HG03175 (cell line): ENCODE data around the gene CATSPERE.

Experiments used
- ATAC-seq: cut with Tn5 transposase; IDR thresholded peaks from one replicate; pipeline ENCODE4 v1.9.1; 2021; ENCODE audit warnings: mild to moderate bottlenecking, moderate library complexity; ENCODE audit not compliant: unreplicated experiment

The CATSPERE gene

DNA sequence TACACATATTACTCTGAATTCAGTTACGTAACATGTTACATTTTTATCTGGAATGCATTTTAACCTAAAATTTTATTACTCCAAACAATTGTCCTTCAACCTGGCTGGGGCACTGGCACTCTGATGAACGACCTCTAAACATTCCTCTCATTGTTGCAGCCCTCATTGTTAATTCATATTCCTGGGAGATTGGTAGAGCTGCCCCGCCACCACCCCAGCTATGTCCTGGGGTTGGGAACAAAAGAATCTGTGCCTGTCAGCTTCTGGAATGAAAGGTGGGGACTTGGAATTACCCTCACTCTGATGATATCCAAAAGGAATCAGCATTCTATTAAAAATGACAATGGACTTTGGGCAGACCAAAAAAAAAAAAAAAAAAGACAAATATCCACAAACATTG, 153.8 kb downstream of the CATSPERE start:
- ATAC-seq = no peak

DNA sequence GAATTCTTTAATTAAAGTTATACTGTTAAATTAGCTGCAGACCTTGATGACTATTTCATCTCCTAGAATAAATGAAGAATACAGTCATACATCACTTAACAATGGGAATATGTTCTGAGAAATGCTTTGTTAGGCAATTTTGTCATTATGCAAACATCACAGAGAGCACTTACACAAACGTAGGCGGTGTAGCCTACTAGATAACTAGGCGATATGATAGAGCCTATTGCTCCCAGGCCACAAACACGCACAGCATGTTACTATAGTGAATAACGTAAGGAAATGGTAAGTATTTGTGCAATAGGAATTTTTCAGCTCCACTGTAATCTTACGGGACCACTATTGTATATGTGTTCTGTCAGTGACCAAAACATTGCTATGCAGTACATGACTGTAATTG, 154.2 kb downstream of the CATSPERE start:
- ATAC-seq = no peak

DNA sequence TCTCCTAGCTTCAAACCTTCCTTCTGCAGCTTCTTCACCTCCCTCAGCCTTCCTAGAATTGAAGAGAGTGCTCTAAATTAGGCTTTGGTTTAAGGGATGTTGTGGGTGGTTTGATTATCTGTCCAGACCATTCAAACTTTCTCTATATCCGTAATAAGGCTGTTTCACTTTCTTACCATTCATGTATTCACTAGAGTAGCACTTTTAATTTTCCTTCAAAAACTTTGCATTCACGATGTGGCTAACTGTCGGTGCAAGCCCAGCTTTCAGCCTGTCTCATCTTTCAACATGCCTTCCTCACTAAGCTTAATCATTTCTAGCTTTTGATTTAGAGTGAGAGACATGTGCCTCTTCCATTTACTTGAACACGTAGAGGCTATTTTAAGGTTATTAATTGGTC, 165.6 kb downstream of the CATSPERE start:
- ATAC-seq = no peak

DNA sequence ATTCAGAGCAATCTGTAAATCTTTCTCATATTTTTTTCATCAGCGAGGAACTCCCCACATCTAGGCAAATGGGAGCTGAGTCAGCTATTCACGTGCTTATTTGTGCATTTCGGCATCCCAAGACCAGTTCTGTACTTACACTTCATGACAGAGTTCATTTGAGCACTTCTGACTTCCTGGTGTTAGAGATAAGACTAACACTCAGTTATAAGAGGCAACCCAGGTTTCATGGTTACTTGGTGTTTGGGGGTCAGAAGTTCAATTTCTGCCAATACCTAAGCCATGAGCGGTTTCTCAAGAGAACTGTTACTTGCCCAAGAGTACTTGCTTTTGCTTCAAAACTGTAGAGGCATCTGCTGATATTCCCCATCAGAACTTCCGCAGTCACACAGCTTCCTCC, 167.7 kb downstream of the CATSPERE start:
- ATAC-seq = no peak

DNA sequence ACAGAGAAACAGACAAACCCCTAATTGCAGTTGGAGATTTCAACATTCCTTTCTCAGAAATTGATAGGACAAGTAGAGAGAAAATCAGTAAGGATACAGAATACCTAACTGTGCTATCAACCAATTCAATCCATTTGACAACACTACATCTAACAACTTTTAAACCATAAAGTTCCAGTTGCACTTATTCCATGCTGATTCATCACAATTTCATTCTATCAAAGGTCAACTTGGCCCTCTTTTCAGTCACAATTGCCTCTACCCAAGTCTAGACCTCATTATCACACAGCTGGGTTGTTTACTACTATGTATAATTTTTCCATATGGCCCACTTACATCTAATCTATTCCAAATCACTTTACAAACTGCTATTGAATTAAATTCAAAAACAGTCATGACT, 172.1 kb downstream of the CATSPERE start:
- ATAC-seq = no peak

DNA sequence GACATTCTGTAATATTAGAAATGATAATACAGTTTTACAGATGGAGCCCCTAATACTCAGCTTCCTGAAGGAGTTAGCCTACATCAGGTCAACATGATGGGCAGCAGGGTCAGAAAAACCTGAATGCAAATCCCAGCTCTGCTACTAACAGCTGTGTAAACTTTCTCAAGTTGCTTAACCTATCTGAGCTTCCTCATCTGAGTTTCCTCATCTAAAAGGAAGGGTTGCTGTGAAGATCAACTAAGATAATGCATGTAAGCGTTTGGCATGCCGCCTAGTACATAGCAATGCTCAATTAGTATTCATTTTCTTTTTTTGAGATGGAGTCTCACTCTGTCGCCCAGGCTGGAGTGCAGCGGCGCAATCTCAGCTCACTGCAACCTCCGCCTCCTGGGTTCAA, 173.5 kb downstream of the CATSPERE start:
- no peak for ATAC-seq

DNA sequence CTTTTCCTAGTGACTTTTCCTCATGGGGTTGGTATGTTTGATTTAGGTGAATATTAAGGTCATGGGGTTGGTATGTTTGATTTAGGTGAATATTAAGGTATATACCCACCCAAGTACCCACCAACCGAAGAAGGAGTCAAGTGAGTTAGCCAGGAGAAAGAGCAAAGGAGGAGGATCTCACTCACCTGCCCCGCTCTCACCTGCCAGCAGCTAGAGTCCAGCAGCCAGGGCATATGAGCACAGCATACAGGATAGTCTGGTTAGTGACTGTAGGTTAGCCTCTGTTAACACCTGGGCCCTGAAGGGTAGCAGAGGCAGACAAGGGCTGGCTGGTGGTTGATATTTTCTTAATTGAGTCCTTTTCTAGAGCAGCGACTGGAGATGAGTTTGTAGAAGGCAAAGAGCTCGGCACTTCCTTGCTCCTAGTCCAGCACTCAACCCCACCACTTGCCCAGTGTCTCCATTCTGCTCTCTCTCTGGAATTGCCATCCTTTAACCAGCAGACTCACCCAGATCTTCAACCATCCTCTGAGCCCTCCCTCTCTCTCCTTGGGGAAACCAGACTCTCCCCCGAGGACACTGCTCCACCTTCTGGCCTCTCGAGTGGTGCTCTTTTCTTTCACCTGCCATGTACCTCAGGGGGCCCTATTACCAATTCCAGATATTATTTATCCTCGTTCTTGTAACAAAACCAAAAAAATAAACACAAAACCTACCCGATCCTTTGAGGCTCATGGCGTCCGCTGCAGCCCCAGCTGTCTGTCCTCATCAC, 175.6 kb downstream of the CATSPERE start:
- ATAC-seq = no peak

DNA sequence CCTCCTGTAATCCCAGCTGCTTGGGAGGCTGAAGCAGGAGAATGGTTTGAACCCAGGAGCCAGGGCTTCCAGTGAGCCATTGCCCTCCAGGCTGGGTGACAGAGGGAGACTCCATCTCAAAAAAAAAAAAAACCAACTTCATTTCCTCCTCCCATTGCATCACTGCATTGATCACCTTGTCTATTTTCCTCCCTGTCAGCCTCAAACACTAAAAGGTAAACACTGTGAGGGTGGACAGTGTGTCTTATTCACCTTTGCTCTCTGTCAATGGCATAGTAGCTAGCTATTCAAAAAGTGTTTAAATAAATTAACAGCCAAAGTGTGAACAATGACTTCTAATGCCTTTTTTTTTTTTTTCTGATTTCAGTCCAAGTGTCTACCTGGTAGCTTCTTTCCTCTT, 178.5 kb downstream of the CATSPERE start:
- no peak for ATAC-seq

DNA sequence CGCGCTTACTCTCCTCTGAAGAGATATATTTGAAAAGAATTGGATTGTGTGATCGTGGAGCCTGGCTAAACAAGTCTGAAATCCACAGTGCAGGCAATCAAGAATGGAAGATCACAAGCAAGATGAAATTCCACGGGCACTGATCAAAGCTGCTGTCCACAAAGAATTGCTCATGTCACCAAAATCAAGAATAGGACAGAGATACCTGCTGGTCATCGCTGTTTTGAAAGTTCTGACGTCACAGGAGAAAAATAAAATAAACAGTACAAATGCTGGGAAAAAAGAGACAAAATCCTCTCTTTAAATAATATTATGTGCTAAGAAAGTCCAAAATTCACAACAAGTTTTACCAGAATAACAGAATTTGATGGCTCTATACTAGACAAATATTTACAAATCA, 179.8 kb downstream of the CATSPERE start:
- no peak for ATAC-seq

DNA sequence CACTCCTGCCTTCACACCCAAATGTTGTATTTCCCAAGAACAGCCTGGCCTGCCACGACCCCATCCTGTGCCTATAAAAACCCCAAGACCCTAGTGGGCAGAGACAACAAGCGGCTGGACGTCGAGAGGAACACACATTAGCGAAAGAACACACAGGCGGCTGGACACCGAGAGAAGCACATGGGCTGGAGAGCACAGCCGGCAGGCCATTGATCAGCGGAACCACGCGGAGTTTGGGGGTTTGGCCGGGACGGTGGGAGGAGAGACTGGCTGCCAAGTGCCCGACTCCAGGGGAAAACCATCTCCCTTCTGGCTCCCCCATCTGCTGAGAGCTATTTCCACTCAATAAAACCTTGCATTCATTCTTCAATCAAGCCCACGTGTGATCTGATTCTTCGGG, 181.5 kb downstream of the CATSPERE start:
- no peak for ATAC-seq

DNA sequence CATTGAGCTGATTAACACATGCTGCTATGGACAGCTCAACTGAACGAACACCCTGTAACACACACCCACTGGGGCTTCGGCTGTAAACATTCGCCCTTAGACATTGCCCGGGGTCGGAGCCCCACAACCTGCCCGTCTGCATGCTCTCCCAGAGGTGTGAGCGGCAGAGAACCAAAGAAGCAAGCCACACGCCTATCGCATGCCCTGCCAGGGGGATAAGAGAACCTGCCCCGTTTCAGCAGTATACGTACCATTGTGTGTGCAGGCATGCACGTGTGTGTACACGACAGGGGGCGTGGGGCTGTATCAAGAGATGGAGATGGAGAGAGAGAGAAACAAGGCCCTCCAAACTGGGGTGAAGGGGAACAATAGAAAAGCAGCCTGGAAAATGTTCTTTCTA, 181.9 kb downstream of the CATSPERE start:
- ATAC-seq = no peak

DNA sequence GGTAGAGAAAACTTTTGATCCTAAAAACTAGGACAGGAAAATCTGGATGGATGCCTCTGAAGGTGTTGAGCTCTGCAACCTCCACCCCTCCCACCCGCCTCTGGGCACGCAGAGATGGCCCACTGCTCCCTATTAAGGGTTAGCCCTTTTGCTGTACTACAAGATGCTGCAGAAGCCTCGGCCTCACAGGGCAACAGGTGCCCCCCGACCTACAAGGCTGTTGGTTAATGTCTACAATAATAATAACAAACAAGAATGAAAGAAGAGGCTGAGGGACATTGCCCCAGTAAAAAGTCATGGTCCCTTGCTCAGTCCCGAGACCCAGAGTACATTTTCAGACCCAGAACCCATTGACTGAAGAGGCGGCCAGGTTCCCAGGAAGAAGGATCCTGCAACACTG, 184.3 kb downstream of the CATSPERE start:
- no peak for ATAC-seq

DNA sequence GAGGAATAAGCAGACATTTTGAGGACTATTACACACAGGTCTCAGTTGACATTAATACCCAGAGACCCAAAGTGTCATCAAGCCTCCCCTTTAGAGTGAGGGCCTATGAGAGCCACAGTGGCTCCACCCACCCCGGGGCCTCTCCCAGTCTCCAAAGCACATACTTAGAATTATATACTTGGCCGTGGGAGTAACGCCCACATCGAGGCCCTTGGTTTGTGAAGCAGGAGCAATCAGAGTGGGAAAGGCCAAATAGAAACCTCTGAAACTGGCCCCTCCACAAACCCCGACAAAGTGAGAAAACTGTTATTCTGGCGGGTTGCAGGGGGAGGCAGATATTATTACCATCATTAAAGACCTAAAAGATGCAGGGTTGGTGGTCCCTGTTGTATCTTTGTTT, 184.8 kb downstream of the CATSPERE start:
- no peak for ATAC-seq

DNA sequence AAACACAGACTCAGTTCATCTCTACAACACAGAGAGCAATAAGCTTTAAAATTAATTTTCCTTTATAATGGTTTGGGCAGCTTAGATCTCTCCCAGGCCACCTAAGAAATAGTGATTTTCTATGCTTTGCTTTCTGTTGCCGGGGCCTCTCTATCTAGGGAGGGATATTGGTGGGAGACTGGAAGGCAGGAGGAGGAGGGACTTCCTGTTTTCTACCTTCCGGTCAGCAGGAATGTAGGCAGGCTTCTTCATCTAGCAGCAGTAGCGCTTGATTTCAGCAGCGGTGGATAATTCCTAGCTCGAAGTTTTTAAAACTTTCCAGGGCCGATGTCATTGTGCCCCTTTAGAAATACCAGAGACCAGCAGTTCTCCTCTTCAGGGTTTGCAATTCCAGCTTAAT, 186.7 kb downstream of the CATSPERE start:
- no peak for ATAC-seq

DNA sequence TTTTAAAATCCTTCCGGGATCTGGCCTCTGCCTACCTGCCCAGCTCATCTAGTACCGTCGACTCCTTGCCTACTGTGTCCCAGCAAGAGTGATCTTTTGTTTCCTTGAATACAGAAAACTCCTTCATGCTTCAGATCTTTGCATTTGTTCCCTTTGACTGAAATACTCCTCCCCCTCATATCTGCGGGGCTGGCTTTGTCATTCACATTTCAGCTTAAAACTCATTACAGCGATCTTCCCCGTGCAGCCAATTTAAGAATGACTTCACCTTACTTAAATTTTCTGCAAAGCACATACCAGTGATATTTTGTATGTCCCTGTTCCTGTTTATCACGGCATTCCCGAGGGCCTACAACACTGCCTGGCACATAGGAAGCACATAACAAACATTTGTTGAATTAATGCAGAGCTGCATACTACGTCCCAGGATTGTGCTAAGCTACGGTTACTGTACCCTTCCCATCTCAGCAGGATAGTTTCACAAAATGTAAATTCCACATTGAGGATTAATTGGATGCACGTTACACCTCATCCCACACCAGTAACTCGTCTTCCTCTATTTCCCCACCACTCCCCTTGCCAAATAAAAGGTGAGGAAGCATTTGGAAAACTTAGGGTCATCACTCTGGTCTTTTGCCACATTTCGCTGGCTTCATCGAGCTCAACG, 191.0 kb downstream of the CATSPERE start:
- no peak for ATAC-seq

DNA sequence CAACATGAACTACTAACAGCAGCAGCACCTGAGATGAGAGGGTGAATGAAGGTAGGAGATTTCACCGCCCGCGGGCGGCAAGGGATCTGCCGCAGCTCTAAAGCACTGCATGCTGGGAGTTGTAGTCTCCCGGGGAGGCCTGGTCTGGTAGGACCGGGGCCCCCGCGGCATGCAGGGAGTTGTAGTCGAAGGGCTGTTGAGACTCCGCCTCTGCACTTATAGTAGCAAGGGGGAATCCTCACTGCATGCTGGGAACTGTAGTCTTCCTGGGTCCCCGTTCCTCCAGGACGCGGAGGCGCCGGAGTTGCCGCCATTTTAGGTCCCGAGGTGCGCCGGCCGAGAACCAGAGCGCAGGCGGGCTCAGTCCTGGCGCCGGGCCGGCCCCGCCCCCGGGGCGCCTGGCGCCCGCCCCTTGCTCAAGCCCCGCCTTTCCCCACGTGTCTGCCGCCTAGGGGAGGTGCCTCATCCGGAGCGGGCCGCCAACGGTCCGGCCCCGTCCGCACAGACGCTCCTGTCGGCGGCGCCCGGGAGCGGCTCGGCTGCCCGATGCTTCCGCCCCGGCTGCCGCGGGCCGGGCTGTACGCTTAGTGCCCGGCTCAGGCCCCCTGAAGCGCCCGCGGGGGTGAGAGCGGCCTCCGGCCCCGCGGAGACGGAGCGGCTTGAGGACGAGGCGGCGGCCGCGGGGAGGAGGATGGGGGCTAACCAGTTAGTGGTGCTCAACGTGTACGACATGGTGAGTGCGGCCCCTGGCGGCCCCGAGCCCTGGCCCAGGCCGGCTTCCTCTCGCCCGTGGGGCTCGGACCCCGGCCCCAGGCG, 191.8 kb downstream of the CATSPERE start, which contains the start of gene DESI2:
TSS of gene DESI2 (plus strand) at position 504 of the 816 bp plus-strand sequence. CDS start at position 692, 188 bp downstream.
- ATAC-seq = peak; percentile 95

DNA sequence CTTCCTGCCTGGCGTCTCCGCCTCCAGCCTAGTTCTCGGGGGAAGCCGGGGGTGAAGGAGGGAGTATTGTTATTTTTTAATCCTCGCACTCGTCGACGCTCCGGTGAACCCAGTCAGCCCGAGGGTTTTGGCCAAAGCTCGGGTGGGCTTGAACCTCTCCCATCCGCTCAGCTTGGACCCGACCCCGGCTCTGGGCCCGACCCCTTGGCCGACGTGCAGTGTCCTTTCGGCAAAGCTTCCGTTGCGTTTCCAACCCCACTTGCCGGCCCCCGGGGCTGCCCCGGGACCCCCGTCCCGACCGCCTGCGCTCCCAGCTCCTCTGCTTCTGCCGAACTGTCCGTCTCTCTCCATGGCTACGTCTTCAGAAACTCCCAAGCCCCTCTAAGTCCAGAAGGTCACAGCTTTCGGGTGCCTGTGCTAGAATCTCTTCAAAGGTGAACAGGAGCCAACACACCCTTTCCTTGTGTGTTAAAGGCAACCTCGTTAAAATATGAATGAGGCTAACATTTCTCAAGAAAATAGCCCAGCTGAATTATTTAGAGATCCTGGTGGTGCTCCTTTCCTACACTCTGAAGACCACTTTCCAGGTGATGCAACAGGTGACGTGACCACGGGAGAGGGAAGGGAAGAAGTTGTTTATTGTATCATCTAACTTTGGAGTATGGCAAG, 192.5 kb downstream of the CATSPERE start:
- ATAC-seq = no peak

DNA sequence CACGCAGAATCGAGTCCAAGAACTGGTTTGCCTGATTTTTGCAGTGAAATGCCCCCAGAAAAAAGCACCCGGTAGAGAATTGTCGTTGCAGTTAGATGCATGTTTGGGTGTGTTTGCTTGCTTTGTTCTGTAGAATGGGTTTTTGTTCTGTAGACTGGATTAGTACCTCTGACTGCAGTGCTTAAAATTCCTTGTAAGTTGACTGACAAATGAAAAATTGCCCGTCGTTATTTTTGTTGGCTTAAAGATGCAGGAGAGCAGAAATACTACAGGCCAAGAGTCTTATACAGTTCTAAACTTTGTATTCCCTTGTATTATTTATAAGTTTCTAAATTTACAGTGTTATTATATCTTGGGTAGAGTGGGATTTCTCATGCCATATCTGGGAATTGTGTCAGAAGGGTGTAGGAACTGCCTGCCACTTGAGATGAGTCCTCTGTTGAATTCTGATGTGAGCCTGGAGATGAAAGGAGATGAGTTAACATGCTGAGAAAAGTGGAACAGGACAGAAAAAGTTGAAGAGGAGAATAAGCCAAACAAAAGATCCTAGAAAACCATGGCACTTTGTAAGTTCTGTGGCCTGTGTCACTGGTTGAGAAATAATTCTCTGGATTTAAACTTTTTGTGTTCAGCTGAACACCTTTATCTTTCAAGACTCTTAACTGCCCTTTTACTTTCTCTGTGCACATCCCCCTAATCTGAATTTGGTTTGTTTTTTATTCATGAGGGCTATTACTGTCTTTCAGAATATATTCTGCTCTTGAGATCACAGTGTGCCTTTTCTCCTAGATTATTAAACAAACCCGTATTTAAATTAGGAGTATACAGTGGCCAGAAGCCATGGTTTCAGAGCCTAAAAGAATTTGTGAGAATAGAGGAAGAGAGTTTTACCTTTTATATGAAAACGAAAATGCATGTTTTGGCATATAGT, 193.3 kb downstream of the CATSPERE start:
- ATAC-seq = no peak

DNA sequence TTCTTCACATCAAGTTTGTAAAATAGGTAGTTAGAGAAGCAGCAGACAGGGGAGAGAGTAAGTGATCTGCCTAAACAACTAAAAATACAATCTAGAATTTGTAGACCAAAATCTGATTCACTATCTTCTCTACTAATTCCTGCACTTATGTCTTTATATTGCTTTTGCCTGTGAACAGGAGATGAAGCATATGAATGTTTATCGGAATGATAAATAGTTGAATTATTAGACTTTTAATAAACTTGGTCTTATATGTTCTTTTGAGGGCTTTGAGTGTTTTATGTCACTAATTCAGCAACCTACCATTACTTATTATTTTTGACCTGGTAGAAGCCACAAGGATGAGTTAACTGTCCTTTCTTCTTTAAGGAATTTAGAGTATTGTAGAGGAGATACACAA, 194.1 kb downstream of the CATSPERE start:
- ATAC-seq = no peak

DNA sequence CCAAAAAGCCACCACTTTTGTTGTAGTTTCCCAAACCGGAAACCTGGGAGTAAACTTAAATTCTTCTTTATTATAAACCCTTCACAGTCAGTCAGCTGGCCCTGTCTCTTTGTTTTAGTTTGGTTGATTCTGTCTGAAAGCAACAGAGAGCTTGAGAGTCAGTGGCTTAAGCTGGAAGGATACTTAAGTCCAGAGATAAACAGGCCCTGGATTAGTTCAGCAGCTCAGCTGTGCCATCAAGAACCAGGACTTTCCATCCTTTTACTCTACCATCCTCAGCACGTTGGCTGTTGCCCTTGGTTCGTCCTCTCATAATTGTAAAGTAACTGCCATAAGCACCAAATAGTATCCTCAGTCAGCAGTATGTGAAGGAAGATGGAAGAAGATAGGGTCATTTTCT, 196.3 kb downstream of the CATSPERE start:
- ATAC-seq = no peak
